GM23338 (cell line): ENCODE results near the gene DCAF10. TPM values are rescaled to one million over a fixed set of nuclear protein-coding genes. Genes with fewer than 3 reads are reported as not detected.

ENCODE experiments used
- ATAC-seq: fragments of 200-7000 bp; cut with Tn5 transposase; 3 replicates; pipeline ENCODE4 v1.9.1; 2020
- DNase-seq: peaks from one replicate; pipeline ENCODE4 v3.0.0-alpha.2; 2015; ENCODE audit warnings: low spot score
- H2AFZ ChIP-seq: fragments of 200-600 bp; sonication (generic); 2 replicates; pipeline ENCODE4 v1.8.0; 2016; ENCODE audit warnings: antibody characterized with exemption, mild to moderate bottlenecking, moderate library complexity
- H3F3A ChIP-seq: fragments of 200-600 bp; sonication (generic); replicated peaks from 2 replicates; pipeline ENCODE4 v1.8.0; 2017; ENCODE audit warnings: antibody characterized with exemption, mixed run types, low read depth
- H3K27ac ChIP-seq: fragments of 200-600 bp; sonication (generic); 2 replicates; pipeline ENCODE4 v1.6.1; 2016; ENCODE audit warnings: low read depth
- H3K27me3 ChIP-seq: fragments of 200-600 bp; sonication (generic); 2 replicates; pipeline ENCODE4 v1.8.0; 2016; ENCODE audit warnings: mild to moderate bottlenecking, mixed run types, moderate library complexity; ENCODE audit not compliant: insufficient read depth
- H3K36me3 ChIP-seq: fragments of 200-600 bp; sonication (generic); 2 replicates; pipeline ENCODE4 v1.8.0; 2016; ENCODE audit warnings: mild to moderate bottlenecking; ENCODE audit not compliant: insufficient read depth
- H3K4me1 ChIP-seq: fragments of 200-600 bp; sonication (generic); 2 replicates; pipeline ENCODE4 v1.8.0; 2016; ENCODE audit warnings: mild to moderate bottlenecking, moderate library complexity; ENCODE audit not compliant: insufficient read depth
- H3K4me2 ChIP-seq: fragments of 200-600 bp; sonication (generic); 2 replicates; pipeline ENCODE4 v1.7.1; 2017; ENCODE audit warnings: mixed run types
- H3K4me3 ChIP-seq: fragments of 200-600 bp; sonication (generic); 2 replicates; pipeline ENCODE4 v1.6.1; 2016; ENCODE audit warnings: mixed run types
- H3K79me2 ChIP-seq: fragments of 200-600 bp; sonication (generic); replicated peaks from 2 replicates; pipeline ENCODE4 v1.8.0; 2017; ENCODE audit warnings: mild to moderate bottlenecking; ENCODE audit not compliant: insufficient read depth
- H3K9me2 ChIP-seq: fragments of 200-600 bp; sonication (generic); 2 replicates; pipeline ENCODE4 v1.8.0; 2017; ENCODE audit not compliant: insufficient read depth
- H4K20me1 ChIP-seq: fragments of 200-600 bp; sonication (generic); replicated peaks from 2 replicates; pipeline ENCODE4 v1.8.0; 2017; ENCODE audit warnings: mild to moderate bottlenecking; ENCODE audit not compliant: insufficient read depth
- H3K27ac Mint-ChIP-seq: 2 replicates; pipeline ENCODE4 v1.8.0; 2020; ENCODE audit warnings: inconsistent platforms, mild to moderate bottlenecking, moderate library complexity, mixed read lengths
- H3K27me3 Mint-ChIP-seq: 3 replicates; pipeline ENCODE4 v1.8.0; 2022; ENCODE audit warnings: low read depth, mild to moderate bottlenecking, moderate library complexity, mixed read lengths, inconsistent platforms; ENCODE audit not compliant: insufficient read depth, poor library complexity
- H3K36me3 Mint-ChIP-seq: 3 replicates; pipeline ENCODE4 v1.8.0; 2021; ENCODE audit warnings: low read depth, mild to moderate bottlenecking, inconsistent platforms, moderate library complexity, mixed read lengths
- H3K4me1 Mint-ChIP-seq: 3 replicates; pipeline ENCODE4 v1.8.0; 2020; ENCODE audit warnings: mild to moderate bottlenecking, inconsistent platforms, mixed read lengths
- H3K4me3 Mint-ChIP-seq: 3 replicates; pipeline ENCODE4 v1.8.0; 2021; ENCODE audit warnings: moderate library complexity, mild to moderate bottlenecking, inconsistent platforms, mixed read lengths
- H3K9me3 Mint-ChIP-seq: 3 replicates; pipeline ENCODE4 v1.8.0; 2020; ENCODE audit warnings: moderate library complexity, mild to moderate bottlenecking, inconsistent platforms, mixed read lengths
- EZH2phosphoT487 ChIP-seq: fragments of 200-600 bp; sonication (generic); IDR thresholded peaks from one replicate; pipeline ENCODE4 v1.8.1; 2018; ENCODE audit warnings: antibody characterized with exemption; ENCODE audit not compliant: unreplicated experiment
- JUNB ChIP-seq: IDR thresholded peaks from one replicate; pipeline ENCODE4 v1.6.1; 2016; ENCODE audit warnings: antibody characterized with exemption; ENCODE audit not compliant: unreplicated experiment
- NANOG ChIP-seq: IDR thresholded peaks from 2 replicates; pipeline ENCODE4 v1.6.1; 2016; ENCODE audit warnings: antibody characterized with exemption, borderline replicate concordance
- ZNF331 ChIP-seq: fragments of 250-450 bp; sonication (Bioruptor Pico); IDR thresholded peaks from 2 replicates; pipeline ENCODE4 v1.5.0; 2020; ENCODE audit warnings: low read depth, mild to moderate bottlenecking, moderate library complexity
- polyA plus RNA-seq: library from polyadenylated mRNA; unstranded; fragments of >200 nt; fragmentation: Nextera tagmentation; extraction: Ambion mirVana; gene quantifications from 2 replicates; pipeline ENCODE4 v1.2.1, GENCODE V29; 2016
- total RNA-seq: library from RNA; depleted of rRNA; stranded (reverse); fragments of >200 nt; shearing (Covaris generic); gene quantifications from 2 replicates; pipeline ENCODE4 v1.2.3, GENCODE V29; 2014
- TF ChIP-seq, protein P1 (sequence below): fragments of 250-450 bp; sonication (Bioruptor Pico); IDR thresholded peaks from 2 replicates; pipeline ENCODE4 v1.5.0; 2020; ENCODE audit warnings: mild to moderate bottlenecking, moderate library complexity
- TF ChIP-seq, protein P2 (sequence below): IDR thresholded peaks from 2 replicates; pipeline ENCODE4 v1.6.1; 2016; ENCODE audit warnings: antibody characterized with exemption
- TF ChIP-seq, protein P3 (sequence below), 2 experiments: fragments of 200-600 bp in 1 of 2; sonication (generic) in 1 of 2; conservative IDR thresholded peaks; 2 replicates each; pipeline versions ENCODE4 v1.5.1 to v1.6.1; 2016 to 2017; ENCODE audit warnings: antibody characterized with exemption in 2 of 2, low read depth in 2 of 2, mild to moderate bottlenecking in 2 of 2, moderate library complexity in 1 of 2

DCAF10 gene
- total and polyA plus RNA-seq, 2 experiments from 2014 or later: 6.6 to 11.5 TPM

DNA sequence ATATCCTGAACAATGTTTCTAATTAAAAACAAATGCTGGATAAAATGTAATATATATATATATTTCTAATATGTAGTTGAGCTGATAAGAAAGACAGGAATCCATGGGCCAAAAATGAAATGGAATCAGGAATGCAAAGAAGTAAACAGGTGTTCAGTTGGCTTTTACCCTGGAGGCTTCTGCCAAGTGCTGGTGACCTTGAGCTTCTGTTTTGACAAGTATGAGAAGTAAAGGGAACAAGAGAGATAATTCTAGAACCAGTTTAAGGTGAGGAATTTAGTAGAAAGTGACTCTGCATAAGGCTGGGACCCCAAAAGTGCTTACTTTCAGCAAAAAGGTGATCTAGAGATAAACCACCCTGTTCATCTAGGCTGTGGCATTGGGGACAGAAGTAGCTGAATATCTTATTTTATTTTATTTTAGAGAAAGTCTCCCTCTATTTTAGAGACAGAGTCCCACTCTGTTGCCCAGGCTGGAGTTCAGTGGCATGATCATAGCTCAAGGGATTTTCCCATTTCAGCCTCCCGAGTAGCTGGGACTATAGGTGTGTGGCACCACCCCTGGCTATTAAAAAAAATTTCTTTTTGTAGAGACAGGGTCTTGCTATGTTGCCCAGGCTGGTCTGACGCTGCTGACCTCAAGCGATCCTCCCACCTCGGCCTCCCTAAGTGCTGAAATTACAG is 27.0 kb downstream of the DCAF10 start:
- Histone ChIP-seq H3K9me2 (no peaks in the 10 kb centered on the region), H3K4me1 (no peaks in the 10 kb centered on the region), H3K4me3 (no peak overlapping the region), H2AFZ (no peak overlapping the region), H3F3A (no peaks in the 10 kb centered on the region), H3K4me2 (no peak overlapping the region), H4K20me1 (peaks cover 4% of the 10 kb centered on the region), H3K27ac (no peak overlapping the region), H3K27me3 (no peaks in the 10 kb centered on the region), H3K79me2 (no peaks in the 10 kb centered on the region), H3K36me3 (peaks cover 3% of the 10 kb centered on the region; the same call in 1 of the 2 replicates)
- no peak for DNase-seq
- no peak overlapping the region for H3K27ac Mint-ChIP-seq
- H3K4me1 Mint-ChIP-seq: no peaks in the 10 kb centered on the region
- H3K27me3 Mint-ChIP-seq: peaks cover 3% of the 10 kb centered on the region
- no peak overlapping the region for H3K4me3 Mint-ChIP-seq
- H3K36me3 Mint-ChIP-seq: peaks cover 15% of the 10 kb centered on the region
- no peak for ATAC-seq
- no peaks in the 10 kb centered on the region for H3K9me3 Mint-ChIP-seq
- TF ChIP-seq, protein P1, sequence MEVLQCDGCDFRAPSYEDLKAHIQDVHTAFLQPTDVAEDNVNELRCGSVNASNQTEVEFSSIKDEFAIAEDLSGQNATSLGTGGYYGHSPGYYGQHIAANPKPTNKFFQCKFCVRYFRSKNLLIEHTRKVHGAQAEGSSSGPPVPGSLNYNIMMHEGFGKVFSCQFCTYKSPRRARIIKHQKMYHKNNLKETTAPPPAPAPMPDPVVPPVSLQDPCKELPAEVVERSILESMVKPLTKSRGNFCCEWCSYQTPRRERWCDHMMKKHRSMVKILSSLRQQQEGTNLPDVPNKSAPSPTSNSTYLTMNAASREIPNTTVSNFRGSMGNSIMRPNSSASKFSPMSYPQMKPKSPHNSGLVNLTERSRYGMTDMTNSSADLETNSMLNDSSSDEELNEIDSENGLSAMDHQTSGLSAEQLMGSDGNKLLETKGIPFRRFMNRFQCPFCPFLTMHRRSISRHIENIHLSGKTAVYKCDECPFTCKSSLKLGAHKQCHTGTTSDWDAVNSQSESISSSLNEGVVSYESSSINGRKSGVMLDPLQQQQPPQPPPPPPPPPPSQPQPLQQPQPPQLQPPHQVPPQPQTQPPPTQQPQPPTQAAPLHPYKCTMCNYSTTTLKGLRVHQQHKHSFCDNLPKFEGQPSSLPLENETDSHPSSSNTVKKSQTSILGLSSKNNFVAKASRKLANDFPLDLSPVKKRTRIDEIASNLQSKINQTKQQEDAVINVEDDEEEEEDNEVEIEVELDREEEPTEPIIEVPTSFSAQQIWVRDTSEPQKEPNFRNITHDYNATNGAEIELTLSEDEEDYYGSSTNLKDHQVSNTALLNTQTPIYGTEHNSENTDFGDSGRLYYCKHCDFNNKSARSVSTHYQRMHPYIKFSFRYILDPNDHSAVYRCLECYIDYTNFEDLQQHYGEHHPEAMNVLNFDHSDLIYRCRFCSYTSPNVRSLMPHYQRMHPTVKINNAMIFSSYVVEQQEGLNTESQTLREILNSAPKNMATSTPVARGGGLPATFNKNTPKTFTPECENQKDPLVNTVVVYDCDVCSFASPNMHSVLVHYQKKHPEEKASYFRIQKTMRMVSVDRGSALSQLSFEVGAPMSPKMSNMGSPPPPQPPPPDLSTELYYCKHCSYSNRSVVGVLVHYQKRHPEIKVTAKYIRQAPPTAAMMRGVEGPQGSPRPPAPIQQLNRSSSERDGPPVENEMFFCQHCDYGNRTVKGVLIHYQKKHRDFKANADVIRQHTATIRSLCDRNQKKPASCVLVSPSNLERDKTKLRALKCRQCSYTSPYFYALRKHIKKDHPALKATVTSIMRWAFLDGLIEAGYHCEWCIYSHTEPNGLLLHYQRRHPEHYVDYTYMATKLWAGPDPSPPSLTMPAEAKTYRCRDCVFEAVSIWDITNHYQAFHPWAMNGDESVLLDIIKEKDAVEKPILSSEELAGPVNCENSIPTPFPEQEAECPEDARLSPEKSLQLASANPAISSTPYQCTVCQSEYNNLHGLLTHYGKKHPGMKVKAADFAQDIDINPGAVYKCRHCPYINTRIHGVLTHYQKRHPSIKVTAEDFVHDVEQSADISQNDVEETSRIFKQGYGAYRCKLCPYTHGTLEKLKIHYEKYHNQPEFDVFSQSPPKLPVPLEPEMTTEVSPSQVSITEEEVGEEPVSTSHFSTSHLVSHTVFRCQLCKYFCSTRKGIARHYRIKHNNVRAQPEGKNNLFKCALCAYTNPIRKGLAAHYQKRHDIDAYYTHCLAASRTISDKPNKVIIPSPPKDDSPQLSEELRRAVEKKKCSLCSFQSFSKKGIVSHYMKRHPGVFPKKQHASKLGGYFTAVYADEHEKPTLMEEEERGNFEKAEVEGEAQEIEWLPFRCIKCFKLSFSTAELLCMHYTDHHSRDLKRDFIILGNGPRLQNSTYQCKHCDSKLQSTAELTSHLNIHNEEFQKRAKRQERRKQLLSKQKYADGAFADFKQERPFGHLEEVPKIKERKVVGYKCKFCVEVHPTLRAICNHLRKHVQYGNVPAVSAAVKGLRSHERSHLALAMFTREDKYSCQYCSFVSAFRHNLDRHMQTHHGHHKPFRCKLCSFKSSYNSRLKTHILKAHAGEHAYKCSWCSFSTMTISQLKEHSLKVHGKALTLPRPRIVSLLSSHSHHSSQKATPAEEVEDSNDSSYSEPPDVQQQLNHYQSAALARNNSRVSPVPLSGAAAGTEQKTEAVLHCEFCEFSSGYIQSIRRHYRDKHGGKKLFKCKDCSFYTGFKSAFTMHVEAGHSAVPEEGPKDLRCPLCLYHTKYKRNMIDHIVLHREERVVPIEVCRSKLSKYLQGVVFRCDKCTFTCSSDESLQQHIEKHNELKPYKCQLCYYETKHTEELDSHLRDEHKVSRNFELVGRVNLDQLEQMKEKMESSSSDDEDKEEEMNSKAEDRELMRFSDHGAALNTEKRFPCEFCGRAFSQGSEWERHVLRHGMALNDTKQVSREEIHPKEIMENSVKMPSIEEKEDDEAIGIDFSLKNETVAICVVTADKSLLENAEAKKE (CRISPR knock-in tag): no peak

DNA sequence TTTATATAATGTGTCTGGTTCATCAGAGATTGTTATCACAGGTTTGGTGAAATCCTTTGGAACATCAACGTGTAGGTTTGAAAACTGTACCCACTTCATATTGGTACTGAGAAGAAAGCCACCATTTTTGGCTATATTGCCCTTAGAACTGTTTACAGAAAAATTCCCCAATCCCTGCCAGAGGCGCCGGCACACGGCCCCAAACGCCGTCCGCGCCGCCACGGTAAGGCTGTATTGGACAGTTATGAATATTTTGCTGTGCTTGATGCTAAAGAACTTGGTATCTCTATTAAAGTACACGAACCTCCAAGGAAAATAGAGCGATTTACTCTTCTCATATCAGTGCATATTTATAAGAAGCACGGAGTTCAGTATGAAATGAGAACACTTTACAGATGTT is 35.2 kb downstream of the DCAF10 start:
- Mint-ChIP-seq H3K27ac (no peak overlapping the region), H3K27me3 (peaks cover 3% of the 10 kb centered on the region), H3K4me1 (no peaks in the 10 kb centered on the region), H3K9me3 (no peaks in the 10 kb centered on the region), H3K36me3 (no peaks in the 10 kb centered on the region), H3K4me3 (no peak overlapping the region)
- TF ChIP-seq, protein P2, sequence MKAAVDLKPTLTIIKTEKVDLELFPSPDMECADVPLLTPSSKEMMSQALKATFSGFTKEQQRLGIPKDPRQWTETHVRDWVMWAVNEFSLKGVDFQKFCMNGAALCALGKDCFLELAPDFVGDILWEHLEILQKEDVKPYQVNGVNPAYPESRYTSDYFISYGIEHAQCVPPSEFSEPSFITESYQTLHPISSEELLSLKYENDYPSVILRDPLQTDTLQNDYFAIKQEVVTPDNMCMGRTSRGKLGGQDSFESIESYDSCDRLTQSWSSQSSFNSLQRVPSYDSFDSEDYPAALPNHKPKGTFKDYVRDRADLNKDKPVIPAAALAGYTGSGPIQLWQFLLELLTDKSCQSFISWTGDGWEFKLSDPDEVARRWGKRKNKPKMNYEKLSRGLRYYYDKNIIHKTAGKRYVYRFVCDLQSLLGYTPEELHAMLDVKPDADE: no peak
- no peak for TF ChIP-seq NANOG
- TF ChIP-seq ZNF331: no peak
- TF ChIP-seq EZH2phosphoT487: no peak
- no peak for TF ChIP-seq JUNB
- TF ChIP-seq, protein P3, sequence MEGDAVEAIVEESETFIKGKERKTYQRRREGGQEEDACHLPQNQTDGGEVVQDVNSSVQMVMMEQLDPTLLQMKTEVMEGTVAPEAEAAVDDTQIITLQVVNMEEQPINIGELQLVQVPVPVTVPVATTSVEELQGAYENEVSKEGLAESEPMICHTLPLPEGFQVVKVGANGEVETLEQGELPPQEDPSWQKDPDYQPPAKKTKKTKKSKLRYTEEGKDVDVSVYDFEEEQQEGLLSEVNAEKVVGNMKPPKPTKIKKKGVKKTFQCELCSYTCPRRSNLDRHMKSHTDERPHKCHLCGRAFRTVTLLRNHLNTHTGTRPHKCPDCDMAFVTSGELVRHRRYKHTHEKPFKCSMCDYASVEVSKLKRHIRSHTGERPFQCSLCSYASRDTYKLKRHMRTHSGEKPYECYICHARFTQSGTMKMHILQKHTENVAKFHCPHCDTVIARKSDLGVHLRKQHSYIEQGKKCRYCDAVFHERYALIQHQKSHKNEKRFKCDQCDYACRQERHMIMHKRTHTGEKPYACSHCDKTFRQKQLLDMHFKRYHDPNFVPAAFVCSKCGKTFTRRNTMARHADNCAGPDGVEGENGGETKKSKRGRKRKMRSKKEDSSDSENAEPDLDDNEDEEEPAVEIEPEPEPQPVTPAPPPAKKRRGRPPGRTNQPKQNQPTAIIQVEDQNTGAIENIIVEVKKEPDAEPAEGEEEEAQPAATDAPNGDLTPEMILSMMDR (conservative IDR thresholded peaks at IDR 0.05; ENCODE audit: low read depth in 2 of 2): no peak
- H2AFZ ChIP-seq: no peak overlapping the region
- H3K4me3 ChIP-seq: no peak overlapping the region
- no peak for DNase-seq
- no peaks in the 10 kb centered on the region for H3K4me1 ChIP-seq
- no peak overlapping the region for H3K27ac ChIP-seq
- H3K36me3 ChIP-seq: no peaks in the 10 kb centered on the region; the same call in 1 of the 2 replicates
- no peaks in the 10 kb centered on the region for H3F3A ChIP-seq
- H3K27me3 ChIP-seq: no peaks in the 10 kb centered on the region
- no peaks in the 10 kb centered on the region; the same call in 1 of the 2 replicates for H4K20me1 ChIP-seq
- no peaks in the 10 kb centered on the region for H3K79me2 ChIP-seq
- no peaks in the 10 kb centered on the region for H3K9me2 ChIP-seq
- no peak overlapping the region for H3K4me2 ChIP-seq
- ATAC-seq: no peak
